HepG2 (cell line): ENCODE measurements around the gene SEMA3B. TPM values are rescaled to one million over a fixed set of nuclear protein-coding genes. Genes with fewer than 3 reads are reported as not detected.
A peak's percentile ranks its signal among the peaks of the same experiment; 100 is the strongest.

Experiments used
- ATAC-seq: fragments of 200-7000 bp; cut with Tn5 transposase; 3 replicates; pipeline ENCODE4 v1.9.1; 2020; ENCODE audit warnings: mild to moderate bottlenecking, moderate library complexity
- BruUV-seq: library from RNA; stranded (reverse); fragments of 400-500 nt; replicated peaks from 2 replicates; lab custom pipeline; 2021; lab: Mats Ljungman, UMichigan
- CTCF ChIA-PET: fragments of 300-600 bp; formaldehyde crosslinking; extraction: SDS; loops from one replicate; lab custom pipeline; 2021; ENCODE audit warnings: low total read pairs, inconsistent platforms, low intra/inter-chr PET ratio; lab: Yijun Ruan, JAX
- POLR2A ChIA-PET: fragments of 350-600 bp; sonication (Branson Sonifier 250); formaldehyde crosslinking; loops from one replicate; lab custom pipeline; 2020; ENCODE audit warnings: antibody characterized with exemption, inconsistent platforms; lab: Yijun Ruan, JAX
- DNase-seq: peaks from one replicate; pipeline ENCODE4 v3.0.0-alpha.2; 2015; ENCODE audit warnings: low spot score
- FAIRE-seq: peaks from 3 replicates; lab custom pipeline; 2011; peaks lifted over from hg19 to GRCh38; lab: Jason Lieb, UNC
- H2AFZ ChIP-seq: one replicate; pipeline ENCODE4 v1.6.1; 2011; ENCODE audit warnings: low read length, inconsistent platforms
- H3K27ac ChIP-seq: fragments of 300-600 bp; 3 replicates; pipeline ENCODE4 v1.8.0; 2011; ENCODE audit warnings: mixed run types, mild to moderate bottlenecking, mixed read lengths, low read length, inconsistent platforms; ENCODE audit not compliant: insufficient read depth; ENCODE audit errors: extremely low read length
- H3K27me3 ChIP-seq, 2 experiments: fragments of 200-600 bp in 1 of 2; 2 replicates in 1 of 2; 3 replicates in 1 of 2; pipeline versions ENCODE4 v1.6.0 to v1.8.0; 2011; ENCODE audit warnings: low read length in 2 of 2, mild to moderate bottlenecking in 2 of 2, moderate library complexity in 2 of 2, inconsistent platforms in 1 of 2; ENCODE audit not compliant: insufficient read depth in 2 of 2, control insufficient read depth in 1 of 2
- H3K36me3 ChIP-seq, 2 experiments: fragments of 200-600 bp in 1 of 2; replicated peaks in 1 of 2; 2 replicates in 1 of 2; 3 replicates in 1 of 2; pipeline versions ENCODE4 v1.5.1 to v1.8.0; 2011; ENCODE audit warnings: low read length in 2 of 2, inconsistent platforms in 1 of 2; ENCODE audit not compliant: insufficient read depth in 2 of 2, control insufficient read depth in 1 of 2
- H3K4me1 ChIP-seq: 2 replicates; pipeline ENCODE4 v1.5.1; 2012; ENCODE audit warnings: low read length, inconsistent platforms; ENCODE audit not compliant: insufficient read depth
- H3K4me2 ChIP-seq: 2 replicates; pipeline ENCODE4 v1.6.0; 2011; ENCODE audit warnings: low read depth, low read length, inconsistent platforms
- H3K4me3 ChIP-seq, 3 experiments: fragments of 200-600 bp in 1 of 3; sonication (generic), shearing (Covaris generic) in 1 of 3; replicated peaks in 1 of 3; 2 replicates each; pipeline ENCODE4 v1.5.1; 2011 to 2016; ENCODE audit warnings: low read length in 3 of 3, inconsistent platforms in 2 of 3, low read depth in 2 of 3, mild to moderate bottlenecking in 2 of 3, control low read depth in 1 of 3, mixed read lengths in 1 of 3; ENCODE audit not compliant: insufficient read depth in 1 of 3
- H3K79me2 ChIP-seq: one replicate; pipeline ENCODE4 v1.6.1; 2011; ENCODE audit warnings: low read length, inconsistent platforms; ENCODE audit not compliant: insufficient read depth
- H3K9ac ChIP-seq: 2 replicates; pipeline ENCODE4 v1.6.0; 2011; ENCODE audit warnings: mild to moderate bottlenecking, low read depth, low read length, inconsistent platforms; ENCODE audit not compliant: insufficient read depth
- H3K9me3 ChIP-seq: 2 replicates; pipeline ENCODE4 v1.5.1; 2012; ENCODE audit warnings: mild to moderate bottlenecking, low read length
- H4K20me1 ChIP-seq: 2 replicates; pipeline ENCODE4 v1.6.0; 2011; ENCODE audit warnings: inconsistent platforms, mild to moderate bottlenecking, low read length, moderate library complexity; ENCODE audit not compliant: insufficient read depth
- FOSL2 ChIP-seq: sonication (generic); formaldehyde crosslinking; IDR thresholded peaks from 2 replicates; pipeline ENCODE4 v1.4.0; 2020; ENCODE audit warnings: missing genetic modification reagents
- FOXC1 ChIP-seq: sonication (generic); formaldehyde crosslinking; IDR thresholded peaks from 2 replicates; pipeline ENCODE4 v1.8.0; 2022; ENCODE audit warnings: mild to moderate bottlenecking, missing genetic modification reagents, borderline replicate concordance
- HDAC6 ChIP-seq: fragments of 200-600 bp; sonication (generic); IDR thresholded peaks from 2 replicates; pipeline ENCODE4 v1.7.0; 2017; ENCODE audit warnings: mild to moderate bottlenecking, antibody characterized with exemption, low read length, low read depth
- JUN ChIP-seq: sonication (generic); formaldehyde crosslinking; IDR thresholded peaks from 2 replicates; pipeline ENCODE4 v1.4.0; 2020; ENCODE audit warnings: mild to moderate bottlenecking, missing genetic modification reagents
- KDM5A ChIP-seq: fragments of 200-600 bp; sonication (generic); IDR thresholded peaks from 2 replicates; pipeline ENCODE4 v1.7.0; 2018; ENCODE audit warnings: antibody characterized with exemption, mild to moderate bottlenecking, low read length, borderline replicate concordance
- MAZ ChIP-seq, 2 experiments: sonication (generic) in 1 of 2; formaldehyde crosslinking in 1 of 2; IDR thresholded peaks; 2 replicates each; pipeline versions ENCODE4 v1.5.0 to v1.6.1; 2012 to 2020; ENCODE audit warnings: low read depth in 2 of 2, mild to moderate bottlenecking in 2 of 2, borderline replicate concordance in 1 of 2, improper control_type of control experiment in 1 of 2, low read length in 1 of 2, missing genetic modification reagents in 1 of 2, moderate library complexity in 1 of 2
- MBNL3 ChIP-seq: fragments of 250-450 bp; sonication (Bioruptor Pico); conservative IDR thresholded peaks from 2 replicates; pipeline ENCODE4 v1.8.0; 2022; ENCODE audit warnings: mild to moderate bottlenecking, inconsistent platforms
- MYC ChIP-seq: sonication (generic); formaldehyde crosslinking; IDR thresholded peaks from 2 replicates; pipeline ENCODE4 v1.9.0; 2021; ENCODE audit warnings: missing genetic modification reagents, borderline replicate concordance
- NCOR1 ChIP-seq: fragments of 200-600 bp; sonication (generic); IDR thresholded peaks from 2 replicates; pipeline ENCODE4 v1.7.0; 2017; ENCODE audit warnings: antibody characterized with exemption, low read length, borderline replicate concordance
- POGZ ChIP-seq: sonication (generic); formaldehyde crosslinking; IDR thresholded peaks from 2 replicates; pipeline ENCODE4 v1.4.0; 2020; ENCODE audit warnings: mild to moderate bottlenecking, missing genetic modification reagents
- POLR2A ChIP-seq, 2 experiments: IDR thresholded peaks; 2 replicates each; pipeline ENCODE4 v1.6.1; 2011; ENCODE audit warnings: low read depth in 2 of 2, low read length in 2 of 2, mild to moderate bottlenecking in 1 of 2, moderate library complexity in 1 of 2; ENCODE audit not compliant: insufficient read depth in 1 of 2
- PRMT3 ChIP-seq: sonication (generic); formaldehyde crosslinking; IDR thresholded peaks from 2 replicates; pipeline ENCODE4 v1.8.1; 2022; ENCODE audit warnings: low read depth, mild to moderate bottlenecking, moderate library complexity, missing genetic modification reagents, borderline replicate concordance
- PTBP1 ChIP-seq: fragments of 200-400 bp; formaldehyde crosslinking; IDR thresholded peaks from 2 replicates; pipeline ENCODE4 v1.6.1; 2018; ENCODE audit warnings: low read length, low read depth; ENCODE audit not compliant: poor library complexity, severe bottlenecking
- SP140L ChIP-seq: sonication (generic); formaldehyde crosslinking; IDR thresholded peaks from 2 replicates; pipeline ENCODE4 v1.4.0; 2020; ENCODE audit warnings: missing genetic modification reagents, borderline replicate concordance
- WIZ ChIP-seq: sonication (generic); formaldehyde crosslinking; IDR thresholded peaks from 2 replicates; pipeline ENCODE4 v1.5.1; 2020; ENCODE audit warnings: mild to moderate bottlenecking, missing genetic modification reagents
- ZBTB8A ChIP-seq: sonication (generic); formaldehyde crosslinking; IDR thresholded peaks from 2 replicates; pipeline ENCODE4 v1.4.0; 2020; ENCODE audit warnings: mild to moderate bottlenecking, low read depth, missing genetic modification reagents, borderline replicate concordance
- ZMYM3 ChIP-seq: sonication (generic); formaldehyde crosslinking; IDR thresholded peaks from 2 replicates; pipeline ENCODE4 v1.5.1; 2020; ENCODE audit warnings: mild to moderate bottlenecking, missing genetic modification reagents
- ZNF235 ChIP-seq: sonication (generic); formaldehyde crosslinking; IDR thresholded peaks from 2 replicates; pipeline ENCODE4 v1.8.1; 2023; ENCODE audit warnings: mild to moderate bottlenecking, missing genetic modification reagents, borderline replicate concordance
- ZNF253 ChIP-seq: sonication (generic); formaldehyde crosslinking; IDR thresholded peaks from 2 replicates; pipeline ENCODE4 v1.8.0; 2022; ENCODE audit warnings: mild to moderate bottlenecking, missing genetic modification reagents, borderline replicate concordance
- ZNF333 ChIP-seq: sonication (generic); formaldehyde crosslinking; IDR thresholded peaks from 2 replicates; pipeline ENCODE4 v1.4.0; 2020; ENCODE audit warnings: mild to moderate bottlenecking, missing genetic modification reagents, borderline replicate concordance
- ZNF383 ChIP-seq: sonication (generic); formaldehyde crosslinking; IDR thresholded peaks from 2 replicates; pipeline ENCODE4 v1.4.0; 2020; ENCODE audit warnings: missing genetic modification reagents, mild to moderate bottlenecking, borderline replicate concordance
- ZNF75D ChIP-seq: sonication (generic); formaldehyde crosslinking; IDR thresholded peaks from 2 replicates; pipeline ENCODE4 v1.8.1; 2023; ENCODE audit warnings: missing genetic modification reagents, mild to moderate bottlenecking, borderline replicate concordance
- ZNF883 ChIP-seq: sonication (generic); formaldehyde crosslinking; IDR thresholded peaks from 2 replicates; pipeline ENCODE4 v1.5.1; 2020; ENCODE audit warnings: mild to moderate bottlenecking, missing genetic modification reagents; ENCODE audit errors: not compliant biosample characterization
- ZSCAN12 ChIP-seq: sonication (generic); formaldehyde crosslinking; IDR thresholded peaks from 2 replicates; pipeline ENCODE4 v1.9.0; 2021; ENCODE audit warnings: mild to moderate bottlenecking, missing genetic modification reagents
- WGBS: methylation state at CpG from one replicate; pipeline ENCODE4 v1.1.6; 2017; ENCODE audit warnings: low lambda C conversion rate; 5-methylcytosine and 5-hydroxymethylcytosine counted together
- in situ Hi-C: cut with HindIII; loops from 2 replicates; pipeline ENCODE4 v1.10.0; 2017; ENCODE audit warnings: low pct_unique_long_range_greater_than_20kb; ENCODE audit not compliant: extremely low pct_ligation_motif_present
- intact Hi-C: fragments of 100-400 bp; cut with micrococcal nuclease; formaldehyde crosslinking; loops from one replicate; pipeline ENCODE4 v1.10.0; 2022; ENCODE audit not compliant: unreplicated experiment
- polyA plus RNA-seq, 8 experiments: library from polyadenylated mRNA; depleted of rRNA in 3 of 8; stranded (reverse) in 7 of 8; unstranded in 1 of 8; fragments of >200 nt; fragmentation: Illumina TruSeq in 4 of 8; extraction: Trizol in 4 of 8; gene quantifications; 2 replicates each; pipeline versions ENCODE4 v1.2.1 to v1.2.3, GENCODE V29; 2011 to 2016; ENCODE audit warnings: low read depth in 4 of 8, missing spikeins in 1 of 8, mixed read lengths in 1 of 8; ENCODE audit not compliant: insufficient read depth in 1 of 8
- total RNA-seq, 5 experiments: library from RNA; depleted of rRNA; stranded (reverse); fragments of >200 nt; fragmentation: Illumina TruSeq; extraction: Trizol; gene quantifications; 2 replicates each; pipeline ENCODE4 v1.2.3, GENCODE V29; 2016; ENCODE audit warnings: low read depth in 1 of 5

The SEMA3B gene
- total and polyA plus RNA-seq, 2 of the 13 experiments (the other 11 are each of a cell fraction or from before 2014, with no cell fraction given) = 93.2 to 158 TPM

- Histone ChIP-seq H3K27me3 (no peaks in the 10 kb centered on the region), H3K9me3 (no peaks in the 10 kb centered on the region), H3K4me3 (peak within 1 kb of the TSS; percentile 60 to 92 (median 85)), H3K4me1 (peaks cover 33% of the 10 kb centered on the region), H3K36me3 (peaks cover 21 to 34% of the 10 kb centered on the region in 2 experiments), H2AFZ (no peak within 1 kb of the TSS), H3K27ac (peak within 1 kb of the TSS; percentile 73), H4K20me1 (no peaks in the 10 kb centered on the region), H3K9ac (peak within 1 kb of the TSS; percentile 83), H3K4me2 (peak within 1 kb of the TSS; percentile 98), H3K79me2 (peaks cover 15% of the 10 kb centered on the region)
- DNase-seq (peak; percentile 95), ATAC-seq (peak; percentile 91), FAIRE-seq (peak; percentile 96)
- 12% methylated on average over 6 of the region's 67 CpGs for WGBS
- POLR2A ChIA-PET = interaction anchor here (1.0 to 3.4 kb wide), 18 partner anchors 10 to 97 kb away, joined by 3 to 36 read pairs (median 8); partner anchors contain the start of genes GNAI2, HYAL1, HYAL2 and LSMEM2
- intact Hi-C loops = no loop called here
- in situ Hi-C loops = no loop called here
- CTCF ChIA-PET = interaction anchor here (1.9 kb wide), 1 partner anchor 32 kb away, joined by 4 read pairs; no protein-coding TSS in a partner anchor
- TSS peak; percentile 97 for BruUV-seq
- TF ChIP-seq NCOR1 (peak; percentile 51; the same call in 1 of the 2 replicates), ZNF253 (CRISPR knock-in tag) (no peak), ZNF883 (CRISPR knock-in tag) (peak; percentile 79), FOSL2 (CRISPR knock-in tag) (peak; percentile 10; the same call in 1 of the 2 replicates), SP140L (CRISPR knock-in tag) (no peak), JUN (CRISPR knock-in tag) (no peak), ZMYM3 (CRISPR knock-in tag) (no peak; the same call in 1 of the 2 replicates), PTBP1 (no peak), MAZ (IDR thresholded peaks at IDR 0.05; ENCODE audit: borderline replicate concordance, low read depth, low read length) (peak; percentile 90), MAZ (CRISPR knock-in tag; IDR thresholded peaks at IDR 0.05; ENCODE audit: low read depth) (peak; percentile 97), POLR2A (IDR thresholded peaks at IDR 0.05; ENCODE audit: insufficient read depth in 1 of 2, low read depth in 2 of 2, low read length in 2 of 2) (peak in 1 of 2 experiments; percentile 73; a peak in 2 of 4 replicates), ZNF235 (no peak), ZNF333 (CRISPR knock-in tag) (0 out of 2 replicates have a peak, but pooled peaks have one; percentile 74), ZNF75D (no peak), ZSCAN12 (CRISPR knock-in tag) (no peak), ZBTB8A (no peak), WIZ (no peak; the same call in 1 of the 2 replicates), ZNF383 (CRISPR knock-in tag) (no peak), MYC (CRISPR knock-in tag) (peak; percentile 76; the same call in 1 of the 2 replicates), POGZ (CRISPR knock-in tag) (peak; percentile 53), HDAC6 (no peak), FOXC1 (CRISPR knock-in tag) (no peak; the same call in 1 of the 2 replicates), MBNL3 (CRISPR knock-in tag) (no peak), PRMT3 (CRISPR knock-in tag) (no peak), KDM5A (peak; percentile 30; the same call in 1 of the 2 replicates)
Measured at GRCh38 chr3:50292159-50293078, 23.5 kb downstream of the SEMA3B start, which contains the start of gene IFRD2. Gene IFRD2, minus strand, starts transcription at chr3:50292429. Its CDS starts 155 bp downstream, at chr3:50292274.
